GM18870 (cell line): Measurements from ENCODE around the gene HERC5.
A peak's percentile ranks its signal among the peaks of the same experiment; 100 is the strongest.
"Not testable (repeated sequence)": the region's sequence is repeated elsewhere in the genome, so short reads cannot be mapped to it uniquely, and the experiment has no call there.

Experiments used
- ATAC-seq: cut with Tn5 transposase; IDR thresholded peaks from one replicate; pipeline ENCODE4 v1.9.1; 2021; ENCODE audit warnings: moderate library complexity; ENCODE audit not compliant: unreplicated experiment

HERC5 gene

DNA sequence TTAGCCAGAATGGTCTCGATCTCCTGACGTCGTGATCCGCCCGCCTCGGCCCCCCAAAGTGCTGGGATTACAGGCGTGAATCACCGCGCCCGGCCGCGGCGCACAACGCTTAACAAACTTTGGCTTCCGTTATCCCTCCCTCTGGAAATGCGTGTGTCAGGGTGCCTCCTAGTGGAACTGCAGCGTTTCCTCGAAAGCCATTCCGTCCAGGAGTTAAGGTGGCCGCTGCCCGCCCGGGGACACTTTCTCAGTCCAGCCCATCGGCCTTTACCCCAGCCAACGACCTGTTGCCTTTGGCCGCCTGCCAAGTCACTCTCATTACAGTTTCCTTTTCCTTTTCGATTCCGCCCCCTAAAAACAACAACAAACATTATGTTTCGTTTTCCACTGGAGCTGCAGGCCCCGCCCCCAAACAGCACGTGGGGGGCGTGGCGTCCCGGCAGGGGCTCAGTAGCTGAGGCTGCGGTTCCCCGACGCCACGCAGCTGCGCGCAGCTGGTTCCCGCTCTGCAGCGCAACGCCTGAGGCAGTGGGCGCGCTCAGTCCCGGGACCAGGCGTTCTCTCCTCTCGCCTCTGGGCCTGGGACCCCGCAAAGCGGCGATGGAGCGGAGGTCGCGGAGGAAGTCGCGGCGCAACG, at the start of gene HERC5:
Gene HERC5, plus strand, starts transcription at position 450 of the 637 bp plus-strand sequence. Its CDS starts 151 bp downstream, at position 601.
- peak; percentile 87 for ATAC-seq

DNA sequence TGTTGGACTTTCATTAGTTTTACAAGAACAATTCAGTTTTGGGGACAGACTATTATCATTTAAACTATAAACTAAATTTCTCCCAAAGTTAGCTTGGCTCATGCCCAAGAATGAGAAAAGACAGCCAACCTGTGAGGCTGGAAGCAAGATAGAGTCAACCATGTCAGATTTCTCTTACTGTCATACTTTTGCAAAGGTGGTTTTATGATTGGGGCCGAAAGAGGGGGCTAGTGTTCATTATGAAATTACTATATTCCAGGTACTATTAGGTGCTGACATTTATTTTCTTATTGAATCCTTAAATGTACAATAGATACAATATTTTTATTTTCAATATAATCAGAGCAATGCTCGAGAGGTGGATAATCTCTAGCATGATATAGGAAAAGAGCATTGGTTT, 47.7 kb upstream of the HERC5 start:
- ATAC-seq = no peak

DNA sequence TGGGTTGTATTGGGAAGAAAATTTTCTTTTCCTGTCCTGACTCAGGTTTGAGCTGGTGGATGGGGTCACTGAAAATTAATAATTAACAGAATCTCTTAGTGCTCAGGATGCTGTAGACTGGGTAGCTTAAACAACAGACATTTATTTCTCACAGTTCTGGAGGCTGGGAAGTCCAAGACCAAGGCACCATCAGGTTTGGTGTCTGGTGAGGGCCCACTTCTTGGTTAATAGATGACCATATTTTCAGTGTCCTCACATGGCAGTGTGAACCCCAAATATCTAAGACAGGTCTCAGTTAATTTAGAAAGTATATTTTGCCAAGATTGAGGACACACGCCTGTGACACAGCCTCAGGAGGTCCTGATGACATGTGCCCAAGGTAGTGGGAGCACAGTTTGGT, 47.1 kb upstream of the HERC5 start:
- ATAC-seq = no peak

DNA sequence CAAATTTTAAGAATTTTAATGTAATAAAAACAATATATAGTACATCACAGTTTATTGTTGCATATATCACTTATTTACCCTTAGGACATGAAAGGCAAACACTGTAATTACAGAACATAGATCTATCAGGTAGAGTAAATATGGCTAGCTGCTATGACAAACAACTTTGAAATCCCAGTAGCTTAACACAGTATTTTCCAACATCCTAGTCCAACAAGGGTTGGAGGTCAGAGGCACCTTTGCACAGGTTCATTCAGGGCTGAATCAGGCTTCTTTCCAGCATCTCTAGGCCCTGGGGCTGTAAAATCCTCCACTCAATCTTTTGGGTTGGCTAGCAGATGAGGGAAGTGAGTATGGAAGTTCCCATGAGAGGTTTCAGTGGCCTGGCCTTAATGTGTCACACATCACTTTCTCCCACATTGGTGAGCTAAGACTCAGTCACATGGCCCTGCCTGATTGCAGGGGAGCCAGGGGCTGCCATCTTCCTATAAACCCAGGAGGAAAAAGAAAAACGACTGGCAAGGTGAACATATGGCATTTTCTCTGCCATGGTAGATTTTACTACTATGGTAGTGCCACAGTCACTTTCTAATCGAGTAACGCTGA, 45.3 kb upstream of the HERC5 start:
- peak; percentile 69 for ATAC-seq

- no peak for ATAC-seq
These were observed 43.1 kb upstream of the HERC5 start for GRCh38 chr4:88413801-88414200.

DNA sequence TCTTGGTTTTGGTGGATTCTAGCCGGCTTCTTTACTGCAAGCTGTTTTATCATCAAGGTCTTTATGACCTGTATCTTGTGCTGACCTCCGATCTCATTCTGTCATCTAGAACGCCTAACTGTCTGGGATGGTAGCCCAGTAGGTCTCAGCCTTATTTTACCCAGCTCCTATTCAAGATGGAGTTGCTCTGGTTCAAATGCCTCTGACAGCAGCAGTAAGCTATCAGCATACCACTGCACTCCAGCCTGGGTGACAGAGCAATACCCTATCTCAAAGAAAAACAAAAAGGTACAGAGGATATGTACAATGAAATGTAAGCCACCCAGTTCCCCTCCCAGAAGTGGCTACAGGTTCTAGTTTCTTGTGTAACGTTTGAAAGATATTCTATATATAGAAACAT, 42.2 kb upstream of the HERC5 start:
- ATAC-seq = no peak

- no peak for ATAC-seq
These were observed 40.9 kb upstream of the HERC5 start for GRCh38 chr4:88415982-88416381.

DNA sequence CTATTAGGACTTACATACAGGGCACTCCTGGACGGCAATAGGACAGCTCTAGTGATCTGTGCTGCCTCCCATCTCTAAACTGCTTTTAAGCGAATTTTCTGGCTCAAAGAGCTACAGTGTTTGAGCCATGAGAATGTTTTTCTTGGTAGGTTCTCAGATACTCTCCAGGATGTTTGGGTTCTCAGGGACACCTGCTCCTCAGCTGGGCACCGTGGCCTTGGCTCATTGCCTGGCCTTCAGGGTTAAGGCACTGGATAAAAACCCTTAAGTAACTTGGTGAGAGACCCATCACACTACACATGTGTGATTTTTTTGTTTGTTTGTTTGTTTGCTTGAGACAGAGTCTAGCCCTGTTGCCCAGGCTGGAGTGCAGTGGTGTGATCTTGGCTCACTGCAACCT, 38.5 kb upstream of the HERC5 start:
- ATAC-seq = no peak

DNA sequence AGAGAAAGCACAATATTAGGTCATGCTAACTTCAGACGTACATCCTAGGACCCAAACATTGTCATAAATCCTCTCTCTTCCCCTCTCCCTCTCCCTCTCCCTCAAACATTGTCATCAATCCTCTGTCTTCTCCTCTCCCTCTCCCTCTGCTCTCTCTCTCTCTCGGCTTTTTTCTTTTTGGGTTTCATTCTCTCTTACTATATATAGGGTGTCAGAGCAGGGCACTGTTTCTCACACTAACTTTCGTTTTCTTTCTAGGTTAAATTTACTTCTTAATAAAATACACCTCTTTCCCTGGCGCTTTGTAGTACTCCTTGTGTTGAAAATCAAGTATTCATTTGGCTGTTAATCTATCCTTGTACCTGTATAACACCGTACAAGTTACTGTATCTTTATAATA, 37.0 kb upstream of the HERC5 start:
- ATAC-seq = no peak

- no peak for ATAC-seq
These were observed 36.1 kb upstream of the HERC5 start for GRCh38 chr4:88420844-88421243.

DNA sequence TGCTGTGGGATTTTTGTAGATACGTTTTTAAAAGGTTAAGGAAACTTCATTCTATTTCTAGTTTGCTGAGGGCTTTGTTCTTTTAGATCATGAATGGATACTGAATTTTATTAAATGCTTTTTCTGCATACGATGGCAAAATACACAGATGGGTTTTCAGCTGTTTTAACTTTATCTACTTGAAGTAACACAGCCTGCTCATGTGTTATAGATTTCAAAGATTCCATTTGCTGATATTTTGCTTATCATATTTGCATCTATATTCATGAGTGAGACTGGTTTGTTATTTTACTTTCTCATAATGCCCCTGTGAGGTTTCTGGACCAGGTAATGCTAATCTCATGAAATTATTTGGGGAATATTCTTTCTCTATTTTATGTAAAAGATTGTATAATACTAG, 34.5 kb upstream of the HERC5 start:
- no peak for ATAC-seq

DNA sequence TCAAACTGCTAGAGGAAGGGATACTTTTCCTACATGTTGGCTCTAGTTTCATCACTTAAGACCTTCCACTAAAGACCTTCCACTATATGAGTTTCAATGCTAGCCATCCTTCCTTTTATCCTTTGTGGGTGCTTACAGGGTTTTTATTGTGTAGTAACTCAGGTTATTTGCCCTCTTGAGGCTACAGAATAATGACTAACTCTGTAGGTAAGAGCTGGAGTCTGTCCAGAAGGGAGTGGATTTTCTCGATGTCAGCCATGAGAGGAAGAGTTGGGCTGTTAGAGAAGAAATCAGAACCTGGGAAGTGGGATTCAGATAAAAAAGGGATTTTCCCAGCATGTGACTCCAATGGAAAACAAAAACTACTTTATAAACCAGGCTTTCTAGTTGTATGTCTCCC, 27.5 kb upstream of the HERC5 start:
- ATAC-seq = no peak

DNA sequence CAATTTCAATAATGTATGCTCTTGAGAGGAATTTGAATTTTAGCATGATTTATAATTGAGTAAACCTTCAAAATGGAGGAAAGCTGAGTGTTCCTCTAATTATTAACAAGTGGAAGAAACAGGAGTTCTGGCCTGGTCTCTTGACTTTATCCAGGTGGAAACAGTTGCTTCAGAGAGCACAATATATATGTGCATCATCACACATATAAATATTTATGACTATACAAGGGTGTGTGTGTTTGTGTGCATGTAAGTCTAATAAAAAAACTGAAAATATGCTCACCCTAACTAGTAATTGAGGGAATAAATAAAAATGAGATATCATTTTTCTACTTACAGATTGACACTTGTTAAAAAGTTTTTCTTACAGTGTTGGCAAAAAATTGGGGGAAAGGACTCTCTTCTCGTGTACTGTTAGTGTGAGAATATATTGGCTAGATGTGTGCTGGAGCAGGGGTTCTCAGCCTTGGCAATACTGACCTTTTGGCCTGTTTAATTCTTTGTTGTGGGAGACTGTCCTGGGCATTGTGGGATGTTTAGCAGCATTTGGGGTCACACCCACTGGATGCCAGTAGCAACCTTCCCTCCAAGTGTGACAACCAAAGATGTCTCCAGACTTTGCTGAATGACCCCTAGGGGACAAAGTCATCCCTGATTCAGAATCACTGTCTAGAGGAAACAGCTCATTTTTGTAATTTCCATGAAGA, 20.8 kb upstream of the HERC5 start:
- ATAC-seq = no peak

DNA sequence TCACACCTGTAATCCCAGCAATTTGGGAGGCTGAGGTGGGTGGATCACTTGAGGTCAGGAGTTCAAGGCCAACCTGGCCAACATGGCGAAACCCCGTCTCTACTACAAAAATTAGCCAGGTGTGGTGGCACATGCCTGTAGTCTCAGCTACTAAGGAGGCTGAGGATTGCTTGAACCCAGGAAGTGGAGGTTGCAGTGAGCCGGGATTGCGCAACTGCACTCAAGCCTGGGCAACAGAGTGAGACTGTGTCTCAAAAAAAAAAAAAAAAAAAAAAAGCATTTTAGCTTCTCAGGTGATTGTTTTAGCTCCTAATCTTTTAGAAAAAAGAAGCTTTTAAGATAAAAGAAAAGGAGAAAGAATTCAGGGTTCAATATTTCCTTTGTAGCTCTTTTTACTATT, 19.0 kb upstream of the HERC5 start:
- ATAC-seq = not testable (repeated sequence)

GRCh38 chr4:88439161-88439760, 17.7 kb upstream of the HERC5 start:
- no peak for ATAC-seq

DNA sequence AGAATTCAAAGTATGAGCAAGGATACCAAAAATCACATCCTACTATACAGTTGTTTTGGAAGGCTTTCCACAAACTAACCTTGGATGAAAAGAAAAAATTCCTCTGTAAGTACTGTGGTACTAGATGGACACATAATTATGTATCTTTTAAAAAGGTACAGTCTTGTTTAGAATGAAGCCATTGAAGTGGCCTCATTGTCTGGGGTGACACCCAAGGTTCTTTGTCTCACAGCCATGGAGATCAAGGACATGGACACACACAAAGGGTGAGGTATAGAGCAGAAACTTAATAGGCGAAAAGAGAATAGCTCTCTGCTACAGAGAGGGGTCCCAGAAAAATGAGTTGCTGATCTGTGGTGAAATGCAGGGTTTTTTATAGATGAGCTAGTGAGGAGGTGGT, 16.8 kb upstream of the HERC5 start:
- ATAC-seq = no peak

GRCh38 chr4:88441696-88442095, 15.2 kb upstream of the HERC5 start:
- ATAC-seq = no peak

GRCh38 chr4:88442689-88443191, 14.2 kb upstream of the HERC5 start:
- ATAC-seq = no peak

DNA sequence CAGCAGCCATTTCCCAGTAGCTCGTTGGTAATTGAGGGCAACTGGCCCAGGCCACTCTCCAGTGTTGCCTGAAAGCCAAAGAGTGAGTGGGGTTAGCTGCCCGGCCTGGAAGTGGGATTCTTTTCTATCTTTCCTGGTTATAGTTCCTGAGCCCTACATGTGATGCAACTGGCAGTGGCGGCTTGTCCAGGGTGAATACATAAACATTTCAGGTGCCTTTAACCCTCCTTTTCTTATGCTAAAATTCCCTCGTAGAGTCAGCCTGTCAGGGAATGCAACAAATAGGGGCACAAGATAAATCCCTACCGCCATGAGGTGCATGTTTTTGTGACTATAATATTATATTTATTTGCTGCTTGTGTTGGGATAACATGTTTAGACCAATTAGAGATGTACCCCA, 13.4 kb upstream of the HERC5 start:
- ATAC-seq = no peak

DNA sequence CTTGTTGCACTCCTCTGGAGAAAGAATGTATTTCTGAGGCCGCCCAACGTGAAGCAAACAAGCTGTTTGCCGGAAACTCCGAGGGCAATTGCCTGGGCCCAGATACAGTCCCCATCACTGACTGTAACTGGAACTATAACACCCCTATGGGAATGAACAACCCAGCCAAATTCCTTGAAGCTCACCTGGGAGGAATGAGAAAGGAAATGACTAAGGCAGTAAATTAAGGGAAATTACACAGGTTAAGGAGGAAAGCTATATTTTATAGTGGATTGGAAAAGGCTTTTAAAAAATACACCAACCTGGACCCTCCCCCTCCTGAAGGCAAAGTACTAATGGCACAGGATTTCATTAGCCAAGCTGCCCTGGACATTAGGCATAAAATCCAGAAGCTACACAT, 11.7 kb upstream of the HERC5 start:
- ATAC-seq = no peak

- ATAC-seq = no peak
These were observed 10.8 kb upstream of the HERC5 start for GRCh38 chr4:88446124-88446523.
